Stimulated activated naive CD4-positive, alpha-beta T cell (primary cell): ENCODE results near the gene ATL3.
"Not testable (repeated sequence)": the region's sequence is repeated elsewhere in the genome, so short reads cannot be mapped to it uniquely, and the experiment has no call there.

Source experiments
- DNase-seq, 6 experiments: peaks; one replicate each; lab custom pipeline; 2025; lab: John Stamatoyannopoulos, UW

ATL3 gene

GRCh38 chr11:63671322-63672155 lies at the start of gene ATL3:
TSS of gene ATL3 (minus strand) at chr11:63671376. CDS start at chr11:63671335, 41 bp downstream.
- peak; percentile 80 to 93 (median 90) for DNase-seq

- DNase-seq = no peak
Measured at GRCh38 chr11:63720611-63721010, 49.4 kb upstream of the ATL3 start.

GRCh38 chr11:63719987-63720386 lies 48.8 kb upstream of the ATL3 start:
- DNase-seq = no peak

GRCh38 chr11:63719001-63719400 lies 47.8 kb upstream of the ATL3 start:
- DNase-seq = no peak

GRCh38 chr11:63716046-63716445 lies 44.9 kb upstream of the ATL3 start:
- DNase-seq = no peak

- no peak for DNase-seq
Measured at GRCh38 chr11:63713766-63714165, 42.6 kb upstream of the ATL3 start.

- DNase-seq = no peak
Measured at GRCh38 chr11:63711838-63712237, 40.7 kb upstream of the ATL3 start.

- DNase-seq = no peak
Measured at GRCh38 chr11:63710476-63711217, 39.5 kb upstream of the ATL3 start.

- DNase-seq = no peak
Measured at GRCh38 chr11:63709336-63709884, 38.2 kb upstream of the ATL3 start.

GRCh38 chr11:63708764-63709163 lies 37.6 kb upstream of the ATL3 start:
- no peak for DNase-seq

GRCh38 chr11:63705526-63705925 lies 34.4 kb upstream of the ATL3 start:
- no peak for DNase-seq

- DNase-seq = no peak
Measured at GRCh38 chr11:63699896-63700295, 28.7 kb upstream of the ATL3 start.

- no peak for DNase-seq
Measured at GRCh38 chr11:63698976-63699733, 28.0 kb upstream of the ATL3 start.

GRCh38 chr11:63694596-63694995 lies 23.4 kb upstream of the ATL3 start:
- DNase-seq = no peak

GRCh38 chr11:63687845-63688244 lies 16.7 kb upstream of the ATL3 start:
- DNase-seq = no peak

- no peak for DNase-seq
Measured at GRCh38 chr11:63686926-63687325, 15.8 kb upstream of the ATL3 start.

- DNase-seq = not testable (repeated sequence)
Measured at GRCh38 chr11:63685158-63685721, 14.1 kb upstream of the ATL3 start.

- DNase-seq = no peak
Measured at GRCh38 chr11:63683133-63683991, 12.2 kb upstream of the ATL3 start.

GRCh38 chr11:63682066-63683021 lies 11.2 kb upstream of the ATL3 start:
- DNase-seq = peak in 3 of 6 experiments; percentile 55 to 71 (median 56)
